ENCODE measurements around the gene MTNR1A. TPM values are rescaled to one million over a fixed set of nuclear protein-coding genes. Genes with fewer than 3 reads are reported as not detected.
"Not testable (repeated sequence)": the region's sequence is repeated elsewhere in the genome, so short reads cannot be mapped to it uniquely, and the experiment has no call there.

MTNR1A gene
- total and polyA plus RNA-seq, 2 donors (not counting 3 experiments of a cell fraction or from before 2014, with no cell fraction given): not detected

GRCh38 chr4:186514271-186514950, 41.0 kb downstream of the MTNR1A start:
- intact Hi-C loops (cut with micrococcal nuclease) (no loop called here), dilution Hi-C loops (cut with MboI; ENCODE audit: extremely low pct_ligation_motif_present, low sequenced_read_pairs) (no loop called here)
- no TSS peak for BruUV-seq (replicated peaks)
- Histone ChIP-seq H3K9me1 (replicated peaks; ENCODE audit: control insufficient read depth, extremely low read depth, insufficient read depth, low read length) (no peaks in the 10 kb centered on the region), H2AFZ (ENCODE audit: low read depth, low read length) (no peak overlapping the region), H3K79me2 (ENCODE audit: control insufficient read depth, insufficient read depth, low read length) (no peaks in the 10 kb centered on the region), H3K4me1 (ENCODE audit: control insufficient read depth, extremely low read depth, insufficient read depth, low read length) (no peaks in the 10 kb centered on the region), H3K4me3 (replicated peaks in 1 of 3; ENCODE audit: insufficient read depth in 1 of 3, low read depth in 1 of 3, low read length in 3 of 3) (no peak overlapping the region), H3K4me2 (ENCODE audit: insufficient read depth, low read length) (no peak overlapping the region), H3K9me3 (replicated peaks; ENCODE audit: control insufficient read depth, insufficient read depth, low read length) (peaks cover 9% of the 10 kb centered on the region), H3K27me3 (ENCODE audit: control insufficient read depth in 2 of 2, insufficient read depth in 2 of 2, low read length in 2 of 2) (no peaks in the 10 kb centered on the region), H3K27ac (ENCODE audit: insufficient read depth, low read depth, low read length) (no peak overlapping the region), H3K9ac (replicated peaks; ENCODE audit: extremely low read depth, insufficient read depth, low read length) (no peak overlapping the region), H3K36me3 (ENCODE audit: control insufficient read depth in 2 of 2, extremely low read depth in 1 of 2, insufficient read depth in 2 of 2, low read length in 2 of 2) (no peaks in the 10 kb centered on the region), H4K20me1 (replicated peaks; ENCODE audit: control insufficient read depth, extremely low read depth, insufficient read depth, low read length) (no peaks in the 10 kb centered on the region)
- DNase-seq (ENCODE audit: low read depth, low spot score) (no peak), FAIRE-seq (no peak)
- CTCF ChIA-PET: no interaction called here
- no peak for TF ChIP-seq POLR2A (IDR thresholded peaks at IDR 0.05; ENCODE audit: low read depth, low read length)
- no peak for TF ChIP-seq CTCF (IDR thresholded peaks at IDR 0.05; ENCODE audit: extremely low read depth in 1 of 2, insufficient read depth in 1 of 2, low read depth in 1 of 2, low read length in 2 of 2)
- TF ChIP-seq JUN (IDR thresholded peaks at IDR 0.05; ENCODE audit: borderline replicate concordance, insufficient read depth, insufficient read length, low read depth): no peak
- no peak for TF ChIP-seq FOS (IDR thresholded peaks at IDR 0.05; ENCODE audit: borderline replicate concordance, insufficient read depth, low read length)
- no peak for TF ChIP-seq MAX (IDR thresholded peaks at IDR 0.05; ENCODE audit: insufficient read depth, insufficient read length)
- TF ChIP-seq POLR2AphosphoS5 (IDR thresholded peaks at IDR 0.05; ENCODE audit: insufficient read depth, low read depth, low read length): no peak
- POLR2A ChIA-PET: no interaction called here

- H3K36me3 ChIP-seq (ENCODE audit: control insufficient read depth in 2 of 2, extremely low read depth in 1 of 2, insufficient read depth in 2 of 2, low read length in 2 of 2); CTCF ChIA-PET; H3K9me1 ChIP-seq (replicated peaks; ENCODE audit: control insufficient read depth, extremely low read depth, insufficient read depth, low read length); DNase-seq (ENCODE audit: low read depth, low spot score); H3K27ac ChIP-seq (ENCODE audit: insufficient read depth, low read depth, low read length); BruUV-seq (replicated peaks); H3K9ac ChIP-seq (replicated peaks; ENCODE audit: extremely low read depth, insufficient read depth, low read length); H3K4me1 ChIP-seq (ENCODE audit: control insufficient read depth, extremely low read depth, insufficient read depth, low read length); H3K79me2 ChIP-seq (ENCODE audit: control insufficient read depth, insufficient read depth, low read length); FAIRE-seq; H3K9me3 ChIP-seq (replicated peaks; ENCODE audit: control insufficient read depth, insufficient read depth, low read length); dilution Hi-C loops (cut with MboI; ENCODE audit: extremely low pct_ligation_motif_present, low sequenced_read_pairs); intact Hi-C loops (cut with micrococcal nuclease); H2AFZ ChIP-seq (ENCODE audit: low read depth, low read length); H3K4me2 ChIP-seq (ENCODE audit: insufficient read depth, low read length); H3K4me3 ChIP-seq (replicated peaks in 1 of 3; ENCODE audit: insufficient read depth in 1 of 3, low read depth in 1 of 3, low read length in 3 of 3); H3K27me3 ChIP-seq (ENCODE audit: control insufficient read depth in 2 of 2, insufficient read depth in 2 of 2, low read length in 2 of 2); H4K20me1 ChIP-seq (replicated peaks; ENCODE audit: control insufficient read depth, extremely low read depth, insufficient read depth, low read length); POLR2A ChIA-PET: not testable (repeated sequence)
Observed at GRCh38 chr4:186504771-186505170, 50.6 kb downstream of the MTNR1A start.

Measured in endothelial cell of umbilical vein (primary cell).